ENCODE data around the gene DSG3.

Gene DSG3

DNA sequence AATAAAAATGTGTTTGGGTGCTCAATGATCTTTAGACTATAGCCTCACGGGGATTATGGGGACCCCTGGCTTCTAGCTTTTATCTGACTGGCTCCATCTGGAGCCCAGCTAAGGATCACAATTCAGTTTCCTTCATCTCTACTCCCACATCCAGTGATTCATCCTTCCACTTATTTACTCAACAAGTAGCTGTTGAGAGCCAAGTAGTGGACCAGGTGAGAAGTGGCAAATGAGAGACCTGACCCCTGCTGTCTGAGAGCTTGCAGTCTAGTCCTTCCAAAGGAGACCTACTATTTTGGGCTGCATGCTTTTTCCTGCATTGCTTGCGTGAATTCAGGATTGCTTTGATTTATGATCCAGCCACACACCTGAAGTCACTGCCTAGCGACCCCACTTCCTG is 10.7 kb upstream of the DSG3 start:
- DNase-seq = no peak

GRCh38 chr18:31438402-31438801 is 9.1 kb upstream of the DSG3 start:
- no peak for DNase-seq

DNA sequence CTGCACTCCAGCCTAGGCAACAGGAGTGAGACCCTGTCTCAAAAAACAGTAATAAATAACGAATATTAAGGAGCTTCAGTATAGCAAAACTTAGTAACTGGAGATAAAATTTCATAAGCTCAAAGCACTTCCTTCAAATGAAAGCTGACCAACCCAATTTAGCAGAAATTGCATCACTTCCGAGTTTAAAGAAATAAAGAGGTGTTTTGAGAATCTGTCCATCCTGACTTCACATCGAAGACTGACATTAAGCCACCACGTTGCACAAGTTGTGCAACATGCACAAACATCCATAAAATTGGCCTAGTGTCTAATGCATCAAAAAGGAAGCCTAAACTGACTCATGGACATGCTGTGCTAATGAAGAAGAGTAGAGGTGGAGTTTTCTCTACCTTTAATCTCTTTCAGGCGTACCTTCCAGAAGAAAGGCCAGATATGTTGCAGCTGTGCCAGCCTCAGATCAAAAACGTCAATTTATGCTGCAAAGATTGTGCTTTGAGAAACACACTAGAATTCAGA is 7.7 kb upstream of the DSG3 start:
- DNase-seq = no peak

DNA sequence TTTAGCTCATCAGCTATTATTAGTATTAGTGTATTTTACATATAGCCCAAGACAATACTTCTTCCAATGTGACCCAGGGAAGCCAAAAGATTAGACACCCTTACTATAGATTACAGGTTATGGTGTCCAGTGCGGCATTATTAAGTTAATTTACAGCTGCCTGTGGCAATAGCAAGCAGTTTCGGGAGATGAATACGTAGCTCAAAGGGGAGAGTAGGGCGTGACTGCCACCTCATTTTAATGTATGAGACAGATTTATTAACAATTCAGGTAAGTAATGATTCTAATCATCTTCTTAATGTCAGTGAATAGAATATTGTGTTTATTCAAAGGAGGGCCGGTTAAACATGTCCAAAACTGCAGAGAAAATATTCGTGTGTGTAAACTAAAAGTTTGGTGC is 6.8 kb upstream of the DSG3 start:
- no peak for DNase-seq

DNA sequence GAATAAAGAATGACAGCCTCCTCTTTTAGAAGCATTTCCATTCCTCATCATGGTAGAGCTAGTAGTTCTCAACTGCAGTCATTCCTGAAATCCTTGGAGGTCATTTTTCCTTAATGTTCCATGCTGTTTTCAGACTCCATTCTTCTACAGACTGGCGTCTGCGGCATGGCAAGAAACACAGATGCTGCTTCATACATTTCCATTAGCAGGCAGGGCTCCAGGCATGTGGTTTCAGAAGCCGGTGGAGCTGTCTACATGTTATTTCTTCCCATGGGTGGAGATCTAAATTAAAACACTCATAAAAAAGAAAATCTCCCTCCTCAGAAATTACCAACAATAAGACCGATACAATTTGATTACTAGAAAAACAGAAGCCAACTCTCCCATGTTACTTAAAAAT is 6.0 kb upstream of the DSG3 start:
- no peak for DNase-seq

- no peak for DNase-seq
Measured at GRCh38 chr18:31444142-31444541, 3.4 kb upstream of the DSG3 start.

GRCh38 chr18:31445908-31446307 is 1.6 kb upstream of the DSG3 start:
- DNase-seq = no peak

- no peak for DNase-seq
Measured at GRCh38 chr18:31446854-31447253, 687 bp upstream of the DSG3 start.

- no peak for DNase-seq
Measured at GRCh38 chr18:31450409-31450808, 2.9 kb downstream of the DSG3 start.

DNA sequence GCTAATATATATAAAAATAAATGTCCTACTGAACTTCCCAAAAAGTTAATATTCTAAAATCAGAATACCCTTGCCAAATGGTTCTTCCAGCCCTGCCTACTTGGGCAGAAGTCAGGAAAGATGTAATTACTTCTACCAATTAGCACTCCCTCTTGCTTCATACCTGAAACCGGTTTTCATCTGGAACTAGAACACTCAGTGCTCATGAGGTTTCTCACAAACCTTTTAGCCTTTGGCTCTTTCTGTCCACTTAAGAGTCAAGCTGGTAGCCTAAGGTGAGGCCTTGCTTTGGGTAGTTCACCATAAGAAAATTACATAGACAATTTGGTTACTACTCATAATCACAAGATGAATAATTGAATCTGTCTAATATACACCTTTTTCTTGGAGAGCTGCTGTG is 4.1 kb downstream of the DSG3 start:
- no peak for DNase-seq

- DNase-seq = no peak
Measured at GRCh38 chr18:31454066-31454708, 6.6 kb downstream of the DSG3 start.

GRCh38 chr18:31469629-31470028 is 22.1 kb downstream of the DSG3 start:
- no peak for DNase-seq

- no peak for DNase-seq
Measured at GRCh38 chr18:31478688-31479087, 31.1 kb downstream of the DSG3 start.

GRCh38 chr18:31482051-31482450 is 34.5 kb downstream of the DSG3 start:
- DNase-seq = no peak

- no peak for DNase-seq
Measured at GRCh38 chr18:31483396-31483795, 35.9 kb downstream of the DSG3 start.

- no peak for DNase-seq
Measured at GRCh38 chr18:31484461-31484860, 36.9 kb downstream of the DSG3 start.

- no peak for DNase-seq
Measured at GRCh38 chr18:31486165-31486564, 38.6 kb downstream of the DSG3 start.

DNA sequence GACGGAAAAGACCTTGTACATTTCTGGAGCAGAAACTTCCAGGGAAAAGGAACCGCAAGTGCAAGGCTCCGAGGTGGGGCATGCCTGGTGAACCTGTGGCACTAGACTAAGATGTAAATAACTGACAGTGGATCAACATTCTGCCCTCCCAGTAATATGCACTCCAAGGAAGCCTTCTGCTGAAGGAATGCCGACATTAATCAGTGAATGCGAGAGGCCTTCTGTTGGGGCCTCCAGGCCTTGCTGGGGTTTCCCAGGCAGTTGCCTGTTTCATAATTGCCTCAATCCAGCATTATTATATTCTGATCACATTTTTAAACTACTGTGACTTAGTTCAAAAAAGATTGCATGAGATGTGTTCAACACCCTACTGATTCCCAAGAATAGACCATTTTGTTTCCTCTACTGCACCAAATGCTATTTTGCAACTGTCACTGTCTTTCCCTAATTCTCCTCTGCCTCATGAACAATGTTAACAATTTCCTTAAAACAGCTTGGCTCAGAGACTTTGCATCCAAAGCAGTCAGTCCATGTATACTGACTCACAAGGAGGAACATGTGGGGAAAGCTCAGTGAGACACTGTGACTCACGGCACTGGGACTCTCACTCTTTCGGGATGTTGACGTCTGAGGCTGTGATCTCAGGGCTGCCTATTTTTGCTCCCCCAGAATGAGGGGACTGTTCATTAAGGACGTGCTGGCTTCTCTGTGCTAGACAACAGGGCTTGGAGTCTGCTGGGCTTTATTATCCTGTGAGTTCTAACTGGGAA is 39.9 kb downstream of the DSG3 start:
- DNase-seq = no peak

DNA sequence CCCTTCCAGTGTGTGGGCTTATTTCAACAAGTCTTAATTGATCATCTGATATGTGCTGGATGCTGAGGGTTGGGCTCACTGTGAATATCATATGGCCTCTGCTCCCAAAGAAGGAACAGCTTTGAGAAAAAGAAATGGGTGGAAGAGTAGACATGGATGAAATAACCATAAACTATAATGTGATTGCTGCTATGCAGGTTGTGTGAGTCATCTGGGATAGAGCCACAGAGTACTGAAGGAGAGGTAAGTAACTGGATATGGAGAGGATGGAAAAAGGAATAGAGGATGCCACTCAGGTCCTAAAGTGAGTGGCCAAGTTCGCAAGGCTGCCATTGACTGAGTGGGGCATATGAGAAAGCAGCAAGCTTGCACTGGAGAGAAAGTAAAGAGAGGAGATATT is 41.8 kb downstream of the DSG3 start:
- DNase-seq = no peak

GRCh38 chr18:31490387-31490786 is 42.8 kb downstream of the DSG3 start:
- DNase-seq = no peak

- no peak for DNase-seq
Measured at GRCh38 chr18:31490833-31491232, 43.3 kb downstream of the DSG3 start.

GRCh38 chr18:31491586-31491985 is 44.0 kb downstream of the DSG3 start:
- DNase-seq = no peak

DNA sequence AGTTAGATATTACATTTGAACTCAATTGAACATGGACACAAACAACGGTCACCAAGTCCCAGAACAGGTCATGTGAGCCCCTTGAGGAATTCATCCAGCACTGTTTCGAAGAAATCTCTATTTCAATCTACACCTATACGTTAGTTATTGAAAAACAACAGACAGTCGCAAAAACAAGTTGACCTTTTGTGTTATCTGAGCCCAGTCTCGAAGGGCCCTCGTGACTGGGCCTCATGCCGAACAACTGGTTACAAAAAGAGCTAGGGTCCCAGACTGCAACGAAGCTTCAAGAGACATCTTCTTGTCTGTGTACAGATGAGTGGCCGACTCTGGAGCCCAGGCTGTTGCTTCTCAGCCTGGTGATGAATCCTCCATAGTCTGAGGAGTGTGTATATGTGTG is 45.1 kb downstream of the DSG3 start:
- DNase-seq = no peak

DNA sequence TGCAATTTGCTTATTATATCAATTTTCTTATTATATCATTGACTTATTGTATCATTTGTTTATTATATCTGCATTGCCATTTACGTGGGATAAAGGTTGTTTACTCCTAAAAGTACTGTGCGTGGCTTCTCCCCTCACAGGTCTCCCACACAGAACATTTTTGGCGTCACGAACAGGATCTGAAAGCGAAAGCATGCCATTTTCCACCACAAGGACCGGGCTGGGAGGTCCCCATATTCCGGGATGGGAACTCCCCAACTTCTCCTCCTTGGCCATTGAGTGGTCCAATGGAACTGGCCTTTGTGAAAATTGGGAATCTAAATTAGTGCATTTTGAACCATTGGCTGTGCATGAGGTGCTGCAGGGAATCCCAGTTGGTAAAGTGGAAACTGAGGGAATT is 45.6 kb downstream of the DSG3 start:
- no peak for DNase-seq

GRCh38 chr18:31493941-31494340 is 46.4 kb downstream of the DSG3 start:
- DNase-seq = no peak
